K562 (cell line): Measurements from ENCODE around the gene NPHS2. TPM values are rescaled to one million over a fixed set of nuclear protein-coding genes. Genes with fewer than 3 reads are reported as not detected.
A peak's percentile ranks its signal among the peaks of the same experiment; 100 is the strongest.

Source experiments
- ATF6 ChIP-seq: sonication (generic); formaldehyde crosslinking; IDR thresholded peaks from 2 replicates; pipeline ENCODE4 v1.4.0; 2020; ENCODE audit warnings: mild to moderate bottlenecking, missing genetic modification reagents
- CREBBP ChIP-seq: IDR thresholded peaks from one replicate; pipeline ENCODE4 v1.6.1; 2012; ENCODE audit warnings: low read depth, mild to moderate bottlenecking, control low read depth, inconsistent platforms, low read length
- GATA2 ChIP-seq: sonication (generic); formaldehyde crosslinking; IDR thresholded peaks from 2 replicates; pipeline ENCODE4 v1.4.0; 2020; ENCODE audit warnings: mild to moderate bottlenecking, missing genetic modification reagents
- GATAD2A ChIP-seq: fragments of 450-650 bp; IDR thresholded peaks from 2 replicates; pipeline ENCODE4 v1.6.1; 2017
- LEF1 ChIP-seq: fragments of 450-650 bp; IDR thresholded peaks from 2 replicates; pipeline ENCODE4 v1.6.1; 2016; ENCODE audit warnings: mild to moderate bottlenecking
- NCOR1 ChIP-seq: fragments of 450-650 bp; IDR thresholded peaks from 2 replicates; pipeline ENCODE4 v1.6.1; 2016; ENCODE audit warnings: mild to moderate bottlenecking, moderate library complexity
- NFIX ChIP-seq: fragments of 250-450 bp; sonication (Bioruptor Pico); IDR thresholded peaks from 2 replicates; pipeline ENCODE4 v1.4.0; 2020; ENCODE audit warnings: low read depth, mild to moderate bottlenecking, moderate library complexity
- NR2C2 ChIP-seq, 2 experiments: fragments of 200-800 bp in 1 of 2; sonication (Bioruptor generic) in 1 of 2; sonication (generic) in 1 of 2; formaldehyde crosslinking in 1 of 2; IDR thresholded peaks; 2 replicates each; pipeline versions ENCODE4 v1.6.1 to v1.8.0; 2016 to 2022; ENCODE audit warnings: mild to moderate bottlenecking in 1 of 2, missing compliant biosample characterization in 1 of 2, missing genetic modification characterization in 1 of 2, missing genetic modification reagents in 1 of 2
- PRMT5 ChIP-seq: sonication (generic); formaldehyde crosslinking; IDR thresholded peaks from 2 replicates; pipeline ENCODE4 v1.5.0; 2020; ENCODE audit warnings: missing genetic modification reagents
- RBM34 ChIP-seq: fragments of 200-400 bp; formaldehyde crosslinking; IDR thresholded peaks from 2 replicates; pipeline ENCODE4 v1.6.1; 2018; ENCODE audit warnings: low read length, borderline replicate concordance; ENCODE audit not compliant: insufficient read depth
- SAFB2 ChIP-seq: fragments of 200-400 bp; formaldehyde crosslinking; IDR thresholded peaks from 2 replicates; pipeline ENCODE4 v1.6.1; 2018; ENCODE audit warnings: borderline replicate concordance, low read length, low read depth, moderate library complexity; ENCODE audit not compliant: severe bottlenecking
- SLC30A9 ChIP-seq: fragments of 250-450 bp; sonication (Bioruptor Pico); IDR thresholded peaks from 2 replicates; pipeline ENCODE4 v1.8.0; 2022; ENCODE audit warnings: mild to moderate bottlenecking, moderate library complexity
- SRSF7 ChIP-seq: fragments of 200-400 bp; formaldehyde crosslinking; optimal IDR thresholded peaks from 2 replicates; pipeline ENCODE3; 2017; ENCODE audit warnings: mild to moderate bottlenecking, low read depth, low read length
- TBL1XR1 ChIP-seq, 2 experiments: IDR thresholded peaks; 2 replicates each; pipeline ENCODE4 v1.6.1; 2012; ENCODE audit warnings: improper control_type of control experiment in 2 of 2, low read length in 2 of 2, mild to moderate bottlenecking in 1 of 2
- TBP ChIP-seq: optimal IDR thresholded peaks from 2 replicates; pipeline ENCODE3; 2011; ENCODE audit warnings: low read depth, low read length, improper control_type of control experiment
- TCF7 ChIP-seq: sonication (generic); IDR thresholded peaks from 2 replicates; pipeline ENCODE4 v1.6.1; 2016; ENCODE audit warnings: antibody characterized with exemption, borderline replicate concordance
- ZFP30 ChIP-seq: fragments of 250-450 bp; sonication (Bioruptor Pico); IDR thresholded peaks from 2 replicates; pipeline ENCODE4 v1.8.0; 2022; ENCODE audit warnings: moderate library complexity, mild to moderate bottlenecking, inconsistent platforms, borderline replicate concordance
- ZNF140 ChIP-seq: fragments of 250-450 bp; sonication (Bioruptor Pico); IDR thresholded peaks from 2 replicates; pipeline ENCODE4 v1.8.0; 2021; ENCODE audit warnings: moderate library complexity, mild to moderate bottlenecking, inconsistent platforms
- ZNF316 ChIP-seq: fragments of 450-650 bp; IDR thresholded peaks from 2 replicates; pipeline ENCODE4 v1.6.1; 2016
- ZNF324 ChIP-seq: fragments of 250-450 bp; sonication (Bioruptor Pico); IDR thresholded peaks from 2 replicates; pipeline ENCODE4 v1.4.0; 2020; ENCODE audit warnings: mild to moderate bottlenecking
- ZNF609 ChIP-seq: sonication (generic); formaldehyde crosslinking; IDR thresholded peaks from 2 replicates; pipeline ENCODE4 v1.8.1; 2023; ENCODE audit warnings: missing genetic modification reagents, mild to moderate bottlenecking, borderline replicate concordance
- ZNF644 ChIP-seq: fragments of 200-800 bp; sonication (Bioruptor generic); IDR thresholded peaks from 2 replicates; pipeline ENCODE4 v1.6.1; 2016; ENCODE audit warnings: low read depth, missing genetic modification characterization, missing compliant biosample characterization
- polyA plus RNA-seq, 8 experiments: library from polyadenylated mRNA; depleted of rRNA in 4 of 8; stranded (reverse) in 5 of 8; unstranded in 3 of 8; fragments of >200 nt; fragmentation: Nextera tagmentation in 2 of 8; fragmentation: Illumina TruSeq in 1 of 8; extraction: Ambion mirVana in 2 of 8; extraction: Trizol in 1 of 8; gene quantifications; 2 replicates each; pipeline versions ENCODE4 v1.2.1 to v1.2.3, GENCODE V29; 2011 to 2014; ENCODE audit warnings: inconsistent platforms in 1 of 8, missing spikeins in 1 of 8
- total RNA-seq, 7 experiments: library from RNA; depleted of rRNA in 6 of 7; stranded (reverse); fragments of >200 nt in 6 of 7; fragmentation: Illumina TruSeq in 2 of 7; extraction: Trizol in 2 of 7; gene quantifications; 2 replicates each; pipeline versions ENCODE4 v1.2.1 to v1.2.3, GENCODE V29; 2011 to 2021; ENCODE audit warnings: low replicate concordance in 1 of 7

The NPHS2 gene
- total and polyA plus RNA-seq, 9 of the 15 experiments (the other 6 are each of a cell fraction or from before 2014, with no cell fraction given) = not detected

GRCh38 chr1:179586107-179586823, 10.5 kb upstream of the NPHS2 start (continued):
- no peak for TF ChIP-seq ZNF609 (CRISPR knock-in tag)
- no peak for TF ChIP-seq TCF7
- TF ChIP-seq NR2C2 (CRISPR knock-in tag; IDR thresholded peaks at IDR 0.05) = no peak
- no peak for TF ChIP-seq NR2C2 (tag; IDR thresholded peaks at IDR 0.05)
- no peak for TF ChIP-seq NFIX
- TF ChIP-seq GATA2 = no peak
- no peak for TF ChIP-seq ZFP30 (CRISPR knock-in tag)
- TF ChIP-seq NCOR1 = no peak
- no peak for TF ChIP-seq SAFB2
- TF ChIP-seq ZNF316 = peak; percentile 71; the same call in 1 of the 2 replicates
- no peak for TF ChIP-seq SLC30A9 (CRISPR knock-in tag)
- no peak for TF ChIP-seq TBL1XR1 (IDR thresholded peaks at IDR 0.05; ENCODE audit: low read length in 2 of 2)
- TF ChIP-seq ZNF140 (CRISPR knock-in tag) = no peak
- TF ChIP-seq CREBBP = no peak
- TF ChIP-seq LEF1 = no peak
- no peak for TF ChIP-seq ZNF324
- TF ChIP-seq ZNF644 (tag) = no peak
- no peak for TF ChIP-seq SRSF7
- TF ChIP-seq RBM34 = no peak
- TF ChIP-seq GATAD2A = no peak
- no peak for TF ChIP-seq PRMT5 (CRISPR knock-in tag)
- no peak for TF ChIP-seq ATF6
- no peak for TF ChIP-seq TBP
